BE2C (cell line): ENCODE measurements around the gene DAG1.

ENCODE experiments used
- DNase-seq: peaks from one replicate; pipeline ENCODE4 v3.0.0-alpha.2; 2020
- H3K27me3 ChIP-seq: fragments of 250-450 bp; sonication (Bioruptor Pico); 2 replicates; pipeline ENCODE4 v1.5.1; 2020; ENCODE audit warnings: mild to moderate bottlenecking
- H3K36me3 ChIP-seq: fragments of 250-450 bp; sonication (Bioruptor Pico); 2 replicates; pipeline ENCODE4 v1.5.1; 2020; ENCODE audit warnings: mild to moderate bottlenecking
- H3K4me1 ChIP-seq: fragments of 250-450 bp; sonication (Bioruptor Pico); 2 replicates; pipeline ENCODE4 v1.5.1; 2020
- H3K4me3 ChIP-seq: 2 replicates; pipeline ENCODE4 v1.5.1; 2011; ENCODE audit warnings: low read depth, low read length
- H3K9me3 ChIP-seq: fragments of 250-450 bp; sonication (Bioruptor Pico); 2 replicates; pipeline ENCODE4 v1.5.1; 2020
- CTCF ChIP-seq: IDR thresholded peaks from 2 replicates; pipeline ENCODE4 v1.5.1; 2012; ENCODE audit warnings: mild to moderate bottlenecking, low read depth, low read length

DAG1 gene

GRCh38 chr3:49552087-49552486 lies 82.0 kb downstream of the DAG1 start:
- no peaks in the 10 kb centered on the region for H3K9me3 ChIP-seq
- DNase-seq: no peak
- no peaks in the 10 kb centered on the region for H3K27me3 ChIP-seq
- TF ChIP-seq CTCF: no peak
- no peaks in the 10 kb centered on the region for H3K36me3 ChIP-seq
- no peak overlapping the region for H3K4me3 ChIP-seq
- H3K4me1 ChIP-seq: no peaks in the 10 kb centered on the region; the same call in 1 of the 2 replicates

GRCh38 chr3:49553324-49553691 lies 83.2 kb downstream of the DAG1 start:
- Histone ChIP-seq H3K27me3 (no peaks in the 10 kb centered on the region), H3K36me3 (no peaks in the 10 kb centered on the region), H3K4me3 (peak overlapping the region; percentile 76), H3K4me1 (no peaks in the 10 kb centered on the region; the same call in 1 of the 2 replicates), H3K9me3 (no peaks in the 10 kb centered on the region)
- no peak for TF ChIP-seq CTCF
- no peak for DNase-seq

GRCh38 chr3:49553692-49554632 lies 83.9 kb downstream of the DAG1 start, which contains the start of gene BSN:
BSN (plus strand) TSS chr3:49554477; CDS start chr3:49554603, 126 bp downstream.
- TF ChIP-seq CTCF: no peak
- Histone ChIP-seq H3K9me3 (no peaks in the 10 kb centered on the region), H3K4me3 (peak within 1 kb of the TSS; percentile 81), H3K4me1 (no peaks in the 10 kb centered on the region; the same call in 1 of the 2 replicates), H3K27me3 (no peaks in the 10 kb centered on the region), H3K36me3 (no peaks in the 10 kb centered on the region)
- DNase-seq: peak; percentile 92

- H3K36me3 ChIP-seq: no peaks in the 10 kb centered on the region
- no peak for TF ChIP-seq CTCF
- H3K27me3 ChIP-seq: no peaks in the 10 kb centered on the region
- H3K4me3 ChIP-seq: peak overlapping the region; percentile 81
- no peaks in the 10 kb centered on the region; the same call in 1 of the 2 replicates for H3K4me1 ChIP-seq
- DNase-seq: no peak
- H3K9me3 ChIP-seq: no peaks in the 10 kb centered on the region
These were observed 84.7 kb downstream of the DAG1 start for GRCh38 chr3:49554633-49555265.

- Histone ChIP-seq H3K27me3 (no peaks in the 10 kb centered on the region), H3K4me3 (peak overlapping the region; percentile 81), H3K36me3 (no peaks in the 10 kb centered on the region), H3K4me1 (no peaks in the 10 kb centered on the region; the same call in 1 of the 2 replicates), H3K9me3 (no peaks in the 10 kb centered on the region)
- no peak for TF ChIP-seq CTCF
- no peak for DNase-seq
These were observed 86.6 kb downstream of the DAG1 start for GRCh38 chr3:49556500-49557275.
